HUDEP-2 (cell line): ENCODE measurements around the gene PRAC2.

Experiments used
- DNase-seq, 76 experiments: peaks; one replicate each; lab custom pipeline; 2025; ENCODE audit not compliant: unreplicated experiment in 76 of 76; lab: John Stamatoyannopoulos, UW

PRAC2 gene

GRCh38 chr17:48752399-48753288 lies 29.7 kb downstream of the PRAC2 start:
- no peak for DNase-seq

- no peak for DNase-seq
Measured at GRCh38 chr17:48753794-48754499, 31.0 kb downstream of the PRAC2 start.

- DNase-seq = no peak
Measured at GRCh38 chr17:48754500-48755261, 31.7 kb downstream of the PRAC2 start.

- no peak for DNase-seq
Measured at GRCh38 chr17:48755356-48755755, 32.4 kb downstream of the PRAC2 start.

- no peak for DNase-seq
Measured at GRCh38 chr17:48756830-48757251, 33.9 kb downstream of the PRAC2 start.

GRCh38 chr17:48757524-48757961 lies 34.6 kb downstream of the PRAC2 start:
- no peak for DNase-seq

- DNase-seq = no peak
Measured at GRCh38 chr17:48759288-48759687, 36.3 kb downstream of the PRAC2 start.

- DNase-seq = no peak
Measured at GRCh38 chr17:48760411-48760810, 37.4 kb downstream of the PRAC2 start.

GRCh38 chr17:48761114-48761513 lies 38.1 kb downstream of the PRAC2 start:
- no peak for DNase-seq

- DNase-seq = no peak
Measured at GRCh38 chr17:48767263-48767774, 44.3 kb downstream of the PRAC2 start.

- no peak for DNase-seq
Measured at GRCh38 chr17:48769009-48769675, 46.2 kb downstream of the PRAC2 start.

- no peak for DNase-seq
Measured at GRCh38 chr17:48770954-48771353, 48.0 kb downstream of the PRAC2 start.

GRCh38 chr17:48773245-48773644 lies 50.3 kb downstream of the PRAC2 start:
- no peak for DNase-seq
